Measurements from ENCODE around the gene C3orf85.

- TF ChIP-seq CTCF (IDR thresholded peaks at IDR 0.05) (no peak), POLR2A (IDR thresholded peaks at IDR 0.05) (no peak)
These were observed 21.1 kb upstream of the C3orf85 start for GRCh38 chr3:109115451-109115850.

Measured in adrenal gland (tissue), 5 donors.